ENCODE results near the gene RAB13. TPM values are rescaled to one million over a fixed set of nuclear protein-coding genes. Genes with fewer than 3 reads are reported as not detected.
A peak's percentile ranks its signal among the peaks of the same experiment; 100 is the strongest.

RAB13 gene
- total and polyA plus RNA-seq, 2 of the 4 experiments (the other 2 are of a cell fraction): 42.3 to 249 TPM

DNA sequence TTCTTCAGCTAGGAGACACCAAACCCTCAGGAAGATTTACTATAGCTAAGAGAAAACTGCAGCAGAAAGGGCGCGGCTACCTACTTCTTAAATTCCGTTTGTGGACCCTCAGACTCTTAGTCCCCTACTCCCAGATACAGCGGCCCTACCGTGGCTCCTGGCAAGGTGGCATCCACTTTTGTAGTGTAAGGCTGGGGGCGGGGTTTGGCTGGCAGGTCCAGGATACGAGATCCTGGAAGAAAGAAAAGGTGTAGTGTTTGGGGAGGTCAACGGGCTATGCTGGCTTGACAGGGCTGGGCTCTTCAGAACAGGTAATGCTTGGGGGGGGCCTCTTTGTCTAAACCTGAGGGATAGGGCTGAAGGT is 18.2 kb downstream of the RAB13 start:
- Histone ChIP-seq H3K27me3 (ENCODE audit: control insufficient read depth, insufficient read depth, low read length) (no peaks in the 10 kb centered on the region), H2BK20ac (ENCODE audit: low read depth, low read length) (no peak overlapping the region), H4K91ac (ENCODE audit: insufficient read depth, low read depth, low read length) (peak overlapping the region; percentile 69), H2AK5ac (ENCODE audit: low read depth, low read length) (peak overlapping the region; percentile 8; the same call in 1 of the 2 replicates), H3K36me3 (ENCODE audit: control insufficient read depth, insufficient read depth, low read length) (peaks cover under 1% of the 10 kb centered on the region; the same call in 1 of the 2 replicates), H2BK120ac (ENCODE audit: low read depth, low read length) (peak overlapping the region; percentile 9; the same call in 1 of the 2 replicates), H3K9ac (ENCODE audit: low read depth, low read length) (peak overlapping the region; percentile 21), H3K4ac (ENCODE audit: low read depth, low read length) (peak overlapping the region; percentile 80), H3K56ac (ENCODE audit: extremely low read depth, insufficient read depth, low read length) (peak overlapping the region; percentile 46), H3K4me1 (ENCODE audit: control insufficient read depth, insufficient read depth, low read length) (0 out of 2 replicates have a peak, but pooled peaks cover 1% of the 10 kb centered on the region), H2AFZ (replicated peaks; ENCODE audit: low read length, poor library complexity) (peak overlapping the region; percentile 90), H4K20me1 (ENCODE audit: insufficient read depth, low read length) (no peaks in the 10 kb centered on the region; the same call in 1 of the 2 replicates), H2BK15ac (ENCODE audit: low read depth, low read length) (no peak overlapping the region), H3K23ac (ENCODE audit: low read depth, low read length) (peak overlapping the region; percentile 55; the same call in 1 of the 2 replicates), H3K4me2 (ENCODE audit: low read depth, low read length) (peak overlapping the region; percentile 87), H3K9me1 (ENCODE audit: insufficient read depth, low read length) (peaks cover 7% of the 10 kb centered on the region; the same call in 1 of the 2 replicates), H3K79me1 (ENCODE audit: low read depth in 1 of 2, low read length in 2 of 2) (peaks cover 5 to 38% of the 10 kb centered on the region in 2 experiments; a peak in 3 of 4 replicates), H2BK5ac (ENCODE audit: low read depth, low read length, poor library complexity, severe bottlenecking) (peak overlapping the region; percentile 18), H3K14ac (replicated peaks; ENCODE audit: low read depth, low read length) (peak overlapping the region; percentile 39), H3K27ac (ENCODE audit: insufficient read depth, low read length) (peak overlapping the region; percentile 4), H3K4me3 (ENCODE audit: insufficient read depth, low read depth, low read length) (peak overlapping the region; percentile 48), H3K9me3 (ENCODE audit: control insufficient read depth, insufficient read depth, low read length) (no peaks in the 10 kb centered on the region), H4K5ac (ENCODE audit: low read depth, low read length) (peak overlapping the region; percentile 46), H4K8ac (ENCODE audit: low read depth in 2 of 2, low read length in 2 of 2) (peak overlapping the region; percentile 8 to 93), H3K18ac (ENCODE audit: low read depth, low read length) (no peak overlapping the region; the same call in 1 of the 2 replicates), H2AK9ac (replicated peaks; ENCODE audit: low read depth, low read length, poor library complexity) (peak overlapping the region; percentile 73)
- no TSS peak for BruUV-seq (replicated peaks)
- ChIA-PET CTCF (interaction anchor here (0.7 to 1.2 kb wide), 5 partner anchors 9 to 205 kb away, joined by 3 to 4 read pairs (median 3); partner anchors contain the start of gene JTB), POLR2A (ENCODE audit: unreplicated experiment) (interaction anchor here (1.3 to 1.5 kb wide), 3 partner anchors 10 to 45 kb away, joined by 3 to 5 read pairs (median 3); partner anchors contain the start of genes JTB and RPS27)
- DNase-seq (no peak), ATAC-seq (ENCODE audit: low read depth) (no peak)
- WGBS, 2 experiments (ENCODE audit: extremely low coverage in 2 of 2, insufficient read length in 1 of 2): 12% methylated on average over 3 of the region's 8 CpGs; no CpG with 5 or more reads in 1 of the 2 experiments
- intact Hi-C loops (cut with micrococcal nuclease) (no loop called here), dilution Hi-C loops (cut with HindIII; ENCODE audit: low sequenced_read_pairs, unreplicated experiment) (no loop called here), in situ Hi-C loops (cut with MboI; ENCODE audit: low sequenced_read_pairs) (loop anchor here (25.0 kb wide), 1 partner anchor 431 kb away; the partner anchor contains the start of genes S100A3, S100A4, S100A5 and S100A6)
- TF ChIP-seq BHLHE40 (IDR thresholded peaks at IDR 0.05; ENCODE audit: low read depth, low read length) (no peak), RAD21 (IDR thresholded peaks at IDR 0.05; ENCODE audit: low read length) (no peak), FOS (IDR thresholded peaks at IDR 0.05; ENCODE audit: low read depth, low read length) (no peak), MAFK (IDR thresholded peaks at IDR 0.05; ENCODE audit: low read depth, low read length) (no peak), CHD1 (IDR thresholded peaks at IDR 0.05; ENCODE audit: low read depth, low read length) (no peak), RCOR1 (IDR thresholded peaks at IDR 0.05; ENCODE audit: insufficient replicate concordance, low read length) (no peak), ELK1 (IDR thresholded peaks at IDR 0.05; ENCODE audit: borderline replicate concordance, low read depth, low read length) (no peak), MAZ (IDR thresholded peaks at IDR 0.05; ENCODE audit: borderline replicate concordance, low read depth, low read length) (no peak), SMC3 (IDR thresholded peaks at IDR 0.05; ENCODE audit: low read depth, low read length) (no peak), MXI1 (IDR thresholded peaks at IDR 0.05; ENCODE audit: borderline replicate concordance, low read depth, low read length) (no peak), CEBPB (IDR thresholded peaks at IDR 0.05; ENCODE audit: low read depth, low read length) (no peak), NFE2L2 (IDR thresholded peaks at IDR 0.05; ENCODE audit: low read depth, low read length) (no peak), RFX5 (IDR thresholded peaks at IDR 0.05; ENCODE audit: low read depth, low read length) (no peak)
- TF ChIP-seq, protein P1, sequence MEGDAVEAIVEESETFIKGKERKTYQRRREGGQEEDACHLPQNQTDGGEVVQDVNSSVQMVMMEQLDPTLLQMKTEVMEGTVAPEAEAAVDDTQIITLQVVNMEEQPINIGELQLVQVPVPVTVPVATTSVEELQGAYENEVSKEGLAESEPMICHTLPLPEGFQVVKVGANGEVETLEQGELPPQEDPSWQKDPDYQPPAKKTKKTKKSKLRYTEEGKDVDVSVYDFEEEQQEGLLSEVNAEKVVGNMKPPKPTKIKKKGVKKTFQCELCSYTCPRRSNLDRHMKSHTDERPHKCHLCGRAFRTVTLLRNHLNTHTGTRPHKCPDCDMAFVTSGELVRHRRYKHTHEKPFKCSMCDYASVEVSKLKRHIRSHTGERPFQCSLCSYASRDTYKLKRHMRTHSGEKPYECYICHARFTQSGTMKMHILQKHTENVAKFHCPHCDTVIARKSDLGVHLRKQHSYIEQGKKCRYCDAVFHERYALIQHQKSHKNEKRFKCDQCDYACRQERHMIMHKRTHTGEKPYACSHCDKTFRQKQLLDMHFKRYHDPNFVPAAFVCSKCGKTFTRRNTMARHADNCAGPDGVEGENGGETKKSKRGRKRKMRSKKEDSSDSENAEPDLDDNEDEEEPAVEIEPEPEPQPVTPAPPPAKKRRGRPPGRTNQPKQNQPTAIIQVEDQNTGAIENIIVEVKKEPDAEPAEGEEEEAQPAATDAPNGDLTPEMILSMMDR (conservative IDR thresholded peaks at IDR 0.05; ENCODE audit: low read depth, low read length): no peak
- TF ChIP-seq, protein P2, sequence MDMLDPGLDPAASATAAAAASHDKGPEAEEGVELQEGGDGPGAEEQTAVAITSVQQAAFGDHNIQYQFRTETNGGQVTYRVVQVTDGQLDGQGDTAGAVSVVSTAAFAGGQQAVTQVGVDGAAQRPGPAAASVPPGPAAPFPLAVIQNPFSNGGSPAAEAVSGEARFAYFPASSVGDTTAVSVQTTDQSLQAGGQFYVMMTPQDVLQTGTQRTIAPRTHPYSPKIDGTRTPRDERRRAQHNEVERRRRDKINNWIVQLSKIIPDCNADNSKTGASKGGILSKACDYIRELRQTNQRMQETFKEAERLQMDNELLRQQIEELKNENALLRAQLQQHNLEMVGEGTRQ (IDR thresholded peaks at IDR 0.05; ENCODE audit: low read depth, low read length): no peak
